Smooth muscle cell (in vitro differentiated cells): ENCODE results near the gene SEMA3F. TPM values are rescaled to one million over a fixed set of nuclear protein-coding genes. Genes with fewer than 3 reads are reported as not detected.

Experiments
- DNase-seq: peaks from one replicate; lab custom pipeline; 2025; ENCODE audit not compliant: unreplicated experiment; lab: John Stamatoyannopoulos, UW
- H2AFZ ChIP-seq: fragments of 200-600 bp; sonication (generic); 2 replicates; pipeline ENCODE4 v1.6.0; 2016; ENCODE audit warnings: antibody characterized with exemption, low read depth, mild to moderate bottlenecking
- H3F3A ChIP-seq: fragments of 200-600 bp; sonication (generic); 2 replicates; pipeline ENCODE4 v1.6.0; 2017; ENCODE audit warnings: antibody characterized with exemption, low read depth
- H3K27ac ChIP-seq: fragments of 200-600 bp; sonication (generic); 2 replicates; pipeline ENCODE4 v1.5.1; 2016; ENCODE audit warnings: low read depth, mild to moderate bottlenecking
- H3K27me3 ChIP-seq: fragments of 200-600 bp; sonication (generic); 2 replicates; pipeline ENCODE4 v1.6.1; 2016; ENCODE audit warnings: low read depth, mild to moderate bottlenecking
- H3K36me3 ChIP-seq: fragments of 200-600 bp; sonication (generic); 2 replicates; pipeline ENCODE4 v1.5.1; 2016; ENCODE audit warnings: low read depth
- H3K4me1 ChIP-seq: fragments of 200-600 bp; sonication (generic); 2 replicates; pipeline ENCODE4 v1.5.1; 2016; ENCODE audit warnings: low read depth
- H3K4me2 ChIP-seq: fragments of 200-600 bp; sonication (generic); 2 replicates; pipeline ENCODE4 v1.6.0; 2016; ENCODE audit warnings: mild to moderate bottlenecking
- H3K4me3 ChIP-seq: fragments of 200-600 bp; sonication (generic); 2 replicates; pipeline ENCODE4 v1.5.1; 2016; ENCODE audit warnings: mild to moderate bottlenecking
- H3K79me2 ChIP-seq: fragments of 200-600 bp; sonication (generic); 2 replicates; pipeline ENCODE4 v1.6.0; 2016; ENCODE audit warnings: low read depth, mild to moderate bottlenecking
- H3K9ac ChIP-seq: fragments of 200-600 bp; sonication (generic); 2 replicates; pipeline ENCODE4 v1.6.0; 2016; ENCODE audit warnings: low read depth
- H3K9me3 ChIP-seq: fragments of 200-600 bp; sonication (generic); replicated peaks from 2 replicates; pipeline ENCODE4 v1.5.1; 2016; ENCODE audit warnings: low read depth
- H4K20me1 ChIP-seq: fragments of 200-600 bp; sonication (generic); 2 replicates; pipeline ENCODE4 v1.6.0; 2016; ENCODE audit warnings: low read depth
- WGBS: methylation state at CpG from one replicate; pipeline ENCODE4 v1.1.7; 2016; ENCODE audit warnings: low lambda C conversion rate; 5-methylcytosine and 5-hydroxymethylcytosine counted together
- polyA plus RNA-seq: library from polyadenylated mRNA; unstranded; fragments of >200 nt; fragmentation: Nextera tagmentation; extraction: Ambion mirVana; gene quantifications from 2 replicates; pipeline ENCODE4 v1.2.1, GENCODE V29; 2016
- total RNA-seq: library from RNA; depleted of rRNA; stranded (reverse); fragments of >200 nt; gene quantifications from 2 replicates; pipeline ENCODE4 v1.2.3, GENCODE V29; 2014
- TF ChIP-seq, protein P1 (sequence below): fragments of 200-600 bp; sonication (generic); IDR thresholded peaks from 2 replicates; pipeline ENCODE4 v1.5.1; 2017; ENCODE audit warnings: borderline replicate concordance, mild to moderate bottlenecking, antibody characterized with exemption; ENCODE audit not compliant: insufficient read depth, poor library complexity, severe bottlenecking

The SEMA3F gene
- total and polyA plus RNA-seq, 2 experiments from 2014 or later: 9.2 to 16.9 TPM

DNA sequence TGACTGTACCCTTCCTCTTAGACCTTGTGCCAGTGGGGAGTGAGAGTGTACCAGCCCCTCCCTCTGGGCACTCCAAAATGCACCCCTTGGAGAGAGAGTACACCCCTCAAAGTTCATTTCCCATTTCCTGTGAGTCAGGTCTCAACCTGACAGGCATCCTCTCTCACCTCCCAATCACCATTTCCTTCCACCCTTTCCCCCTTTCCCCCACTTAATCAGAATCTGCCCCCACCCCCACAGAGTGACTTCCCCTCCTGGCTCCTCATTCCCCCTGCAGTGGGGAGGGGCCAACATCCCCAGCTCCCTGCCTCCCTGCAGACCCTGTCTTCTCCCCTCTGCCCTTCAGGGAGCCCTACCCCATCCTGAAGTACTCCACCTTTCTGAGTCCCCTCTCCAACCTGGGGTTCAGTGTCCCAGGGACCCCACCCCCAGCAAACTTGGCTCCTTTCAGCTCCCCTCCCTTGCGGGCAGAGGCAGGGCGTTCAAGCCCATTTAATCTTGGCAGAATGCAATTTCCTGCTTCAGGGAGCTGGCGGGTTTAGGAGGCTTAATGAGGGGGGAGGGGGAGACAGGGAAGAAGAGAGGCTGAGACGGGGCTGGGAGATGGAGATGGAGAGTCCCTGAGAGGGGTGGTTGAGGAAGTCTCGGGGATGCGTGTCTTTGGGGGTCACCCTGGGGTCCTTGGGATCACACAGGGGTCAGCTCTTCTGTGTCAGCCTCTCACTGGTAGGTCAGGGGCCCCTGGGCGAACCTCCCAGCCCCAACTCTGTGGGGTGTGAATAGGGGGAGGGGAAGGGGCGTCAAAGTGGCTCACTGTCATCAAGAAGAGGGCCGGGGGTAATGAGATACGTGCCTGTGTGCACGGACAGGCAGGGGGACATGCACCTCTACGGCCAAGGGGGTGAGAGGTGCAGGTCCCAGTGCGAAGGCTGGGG is 16.6 kb upstream of the SEMA3F start:
- Histone ChIP-seq H3K4me2 (peak overlapping the region; percentile 79), H3K27me3 (no peaks in the 10 kb centered on the region), H3K27ac (no peak overlapping the region), H3K4me1 (peaks cover 33% of the 10 kb centered on the region), H4K20me1 (no peaks in the 10 kb centered on the region), H3K36me3 (no peaks in the 10 kb centered on the region), H2AFZ (no peak overlapping the region), H3F3A (no peaks in the 10 kb centered on the region), H3K9ac (no peak overlapping the region), H3K4me3 (no peak overlapping the region), H3K79me2 (no peaks in the 10 kb centered on the region), H3K9me3 (no peaks in the 10 kb centered on the region)
- DNase-seq: no peak
- WGBS: 21% methylated on average over 11 of the region's 13 CpGs
- TF ChIP-seq, protein P1, sequence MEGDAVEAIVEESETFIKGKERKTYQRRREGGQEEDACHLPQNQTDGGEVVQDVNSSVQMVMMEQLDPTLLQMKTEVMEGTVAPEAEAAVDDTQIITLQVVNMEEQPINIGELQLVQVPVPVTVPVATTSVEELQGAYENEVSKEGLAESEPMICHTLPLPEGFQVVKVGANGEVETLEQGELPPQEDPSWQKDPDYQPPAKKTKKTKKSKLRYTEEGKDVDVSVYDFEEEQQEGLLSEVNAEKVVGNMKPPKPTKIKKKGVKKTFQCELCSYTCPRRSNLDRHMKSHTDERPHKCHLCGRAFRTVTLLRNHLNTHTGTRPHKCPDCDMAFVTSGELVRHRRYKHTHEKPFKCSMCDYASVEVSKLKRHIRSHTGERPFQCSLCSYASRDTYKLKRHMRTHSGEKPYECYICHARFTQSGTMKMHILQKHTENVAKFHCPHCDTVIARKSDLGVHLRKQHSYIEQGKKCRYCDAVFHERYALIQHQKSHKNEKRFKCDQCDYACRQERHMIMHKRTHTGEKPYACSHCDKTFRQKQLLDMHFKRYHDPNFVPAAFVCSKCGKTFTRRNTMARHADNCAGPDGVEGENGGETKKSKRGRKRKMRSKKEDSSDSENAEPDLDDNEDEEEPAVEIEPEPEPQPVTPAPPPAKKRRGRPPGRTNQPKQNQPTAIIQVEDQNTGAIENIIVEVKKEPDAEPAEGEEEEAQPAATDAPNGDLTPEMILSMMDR: no peak

DNA sequence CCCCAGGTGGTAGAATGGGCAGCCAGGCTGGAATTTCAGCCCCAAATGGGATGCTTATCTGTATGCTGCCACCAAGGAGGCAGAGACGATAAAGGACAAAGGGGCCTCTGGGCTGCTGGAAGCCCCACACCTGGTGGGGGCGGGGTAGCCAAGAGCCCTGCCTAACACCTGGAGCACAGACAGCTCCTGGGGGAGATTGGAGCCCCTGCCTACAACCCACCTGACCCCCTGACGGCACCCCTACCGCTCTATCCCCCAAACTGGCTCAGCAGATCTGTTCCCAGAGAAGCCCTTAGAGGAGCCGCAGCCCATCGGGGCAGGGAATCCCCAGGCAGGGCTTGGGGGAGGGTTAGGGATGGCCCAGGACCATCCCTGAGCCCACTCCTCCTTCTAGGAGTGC is 15.8 kb upstream of the SEMA3F start:
- peaks cover 33% of the 10 kb centered on the region for H3K4me1 ChIP-seq
- no peaks in the 10 kb centered on the region for H3K36me3 ChIP-seq
- no peak overlapping the region for H2AFZ ChIP-seq
- no peaks in the 10 kb centered on the region for H3K79me2 ChIP-seq
- H3K4me3 ChIP-seq: no peak overlapping the region
- no peaks in the 10 kb centered on the region for H3K9me3 ChIP-seq
- no peak for DNase-seq
- no peak overlapping the region for H3K9ac ChIP-seq
- TF ChIP-seq, protein P1: no peak
- no peaks in the 10 kb centered on the region for H4K20me1 ChIP-seq
- H3K27ac ChIP-seq: no peak overlapping the region
- H3K27me3 ChIP-seq: no peaks in the 10 kb centered on the region
- WGBS: 61% methylated on average over 5 of the region's 6 CpGs
- peak overlapping the region; percentile 79 for H3K4me2 ChIP-seq
- H3F3A ChIP-seq: no peaks in the 10 kb centered on the region

DNA sequence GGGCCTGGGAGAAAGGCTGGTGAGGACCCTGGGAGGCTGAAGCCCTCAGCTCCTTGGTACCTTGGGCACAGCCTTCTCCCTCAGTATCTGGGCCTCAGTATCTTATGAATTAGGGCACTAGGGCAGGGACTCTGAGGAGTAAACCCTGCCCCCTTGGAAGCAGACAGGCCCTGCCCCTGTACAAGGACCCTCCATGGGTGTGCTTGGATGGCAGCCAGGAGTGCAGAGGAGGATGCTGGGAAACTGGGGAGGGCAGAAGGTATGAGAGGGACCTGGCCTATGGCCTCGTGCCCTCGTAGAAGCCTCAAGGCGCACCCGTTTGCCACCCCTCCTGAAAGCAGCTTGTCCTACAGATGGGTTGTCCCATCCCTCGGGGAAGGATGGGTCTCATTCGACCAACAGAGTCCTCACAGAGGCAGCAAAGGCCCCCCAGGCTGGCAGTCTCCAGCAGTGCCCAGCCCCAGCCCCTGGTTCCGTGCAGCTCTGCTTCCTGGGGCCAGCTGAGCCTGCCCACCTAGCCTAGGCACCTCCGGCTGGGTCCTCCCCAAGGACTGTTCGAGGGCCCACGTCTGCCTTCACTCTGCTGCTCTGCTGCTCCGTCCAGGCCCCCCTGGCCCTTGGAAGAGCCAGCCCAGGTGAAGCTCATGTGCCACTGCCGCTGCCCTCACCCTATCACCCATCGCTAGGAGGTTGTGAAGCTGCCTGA is 15.3 kb upstream of the SEMA3F start:
- H3K4me1 ChIP-seq: peaks cover 33% of the 10 kb centered on the region
- H4K20me1 ChIP-seq: no peaks in the 10 kb centered on the region
- TF ChIP-seq, protein P1: no peak
- no peak overlapping the region for H3K9ac ChIP-seq
- no peak overlapping the region for H2AFZ ChIP-seq
- no peak overlapping the region for H3K4me2 ChIP-seq
- WGBS: 94% methylated on average over 13 of the region's 13 CpGs
- no peaks in the 10 kb centered on the region for H3K27me3 ChIP-seq
- H3K4me3 ChIP-seq: no peak overlapping the region
- no peak for DNase-seq
- H3K79me2 ChIP-seq: no peaks in the 10 kb centered on the region
- no peaks in the 10 kb centered on the region for H3F3A ChIP-seq
- no peak overlapping the region for H3K27ac ChIP-seq
- no peaks in the 10 kb centered on the region for H3K9me3 ChIP-seq
- no peaks in the 10 kb centered on the region for H3K36me3 ChIP-seq
